Stimulated activated CD8-positive, alpha-beta memory T cell treated with anti-CD3 and anti-CD28 coated beads, Interleukin-12 subunit alpha, Interleukin-12 subunit beta, amount 100 ng/mL, for 24 hours (primary cell): ENCODE measurements around the gene KLK2.

ENCODE experiments used
- DNase-seq: peaks from one replicate; pipeline ENCODE4 v3.0.0-alpha.2; 2020; ENCODE audit errors: extremely low read depth

Gene KLK2

DNA sequence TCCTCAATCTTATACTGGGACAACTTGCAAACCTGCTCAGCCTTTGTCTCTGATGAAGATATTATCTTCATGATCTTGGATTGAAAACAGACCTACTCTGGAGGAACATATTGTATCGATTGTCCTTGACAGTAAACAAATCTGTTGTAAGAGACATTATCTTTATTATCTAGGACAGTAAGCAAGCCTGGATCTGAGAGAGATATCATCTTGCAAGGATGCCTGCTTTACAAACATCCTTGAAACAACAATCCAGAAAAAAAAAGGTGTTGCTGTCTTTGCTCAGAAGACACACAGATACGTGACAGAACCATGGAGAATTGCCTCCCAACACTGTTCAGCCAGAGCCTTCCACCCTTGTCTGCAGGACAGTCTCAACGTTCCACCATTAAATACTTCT lies 22.5 kb upstream of the KLK2 start:
- DNase-seq = no peak

DNA sequence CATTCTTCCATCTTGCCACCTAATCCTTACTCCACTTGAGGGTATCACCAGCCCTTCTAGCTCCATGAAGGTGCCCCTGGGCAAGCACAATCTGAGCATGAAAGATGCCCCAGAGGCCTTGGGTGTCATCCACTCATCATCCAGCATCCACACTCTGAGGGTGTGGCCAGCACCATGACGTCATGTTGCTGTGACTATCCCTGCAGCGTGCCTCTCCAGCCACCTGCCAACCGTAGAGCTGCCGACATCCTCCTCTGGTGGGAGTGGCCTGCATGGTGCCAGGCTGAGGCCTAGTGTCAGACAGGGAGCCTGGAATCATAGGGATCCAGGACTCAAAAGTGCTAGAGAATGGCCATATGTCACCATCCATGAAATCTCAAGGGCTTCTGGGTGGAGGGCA lies 21.6 kb upstream of the KLK2 start:
- no peak for DNase-seq

DNA sequence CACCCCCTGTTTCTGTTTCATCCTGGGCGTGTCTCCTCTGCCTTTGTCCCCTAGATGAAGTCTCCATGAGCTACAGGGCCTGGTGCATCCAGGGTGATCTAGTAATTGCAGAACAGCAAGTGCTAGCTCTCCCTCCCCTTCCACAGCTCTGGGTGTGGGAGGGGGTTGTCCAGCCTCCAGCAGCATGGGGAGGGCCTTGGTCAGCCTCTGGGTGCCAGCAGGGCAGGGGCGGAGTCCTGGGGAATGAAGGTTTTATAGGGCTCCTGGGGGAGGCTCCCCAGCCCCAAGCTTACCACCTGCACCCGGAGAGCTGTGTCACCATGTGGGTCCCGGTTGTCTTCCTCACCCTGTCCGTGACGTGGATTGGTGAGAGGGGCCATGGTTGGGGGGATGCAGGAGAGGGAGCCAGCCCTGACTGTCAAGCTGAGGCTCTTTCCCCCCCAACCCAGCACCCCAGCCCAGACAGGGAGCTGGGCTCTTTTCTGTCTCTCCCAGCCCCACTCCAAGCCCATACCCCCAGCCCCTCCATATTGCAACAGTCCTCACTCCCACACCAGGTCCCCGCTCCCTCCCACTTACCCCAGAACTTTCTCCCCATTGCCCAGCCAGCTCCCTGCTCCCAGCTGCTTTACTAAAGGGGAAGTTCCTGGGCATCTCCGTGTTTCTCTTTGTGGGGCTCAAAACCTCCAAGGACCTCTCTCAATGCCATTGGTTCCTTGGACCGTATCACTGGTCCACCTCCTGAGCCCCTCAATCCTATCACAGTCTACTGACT lies 18.4 kb upstream of the KLK2 start, which contains the start of gene KLK3:
TSS of gene KLK3 (plus strand) at position 280 of the 775 bp plus-strand sequence. CDS start at position 321, 41 bp downstream.
- DNase-seq = no peak

- no peak for DNase-seq
Measured at GRCh38 chr19:50857366-50857765, 15.9 kb upstream of the KLK2 start.

DNA sequence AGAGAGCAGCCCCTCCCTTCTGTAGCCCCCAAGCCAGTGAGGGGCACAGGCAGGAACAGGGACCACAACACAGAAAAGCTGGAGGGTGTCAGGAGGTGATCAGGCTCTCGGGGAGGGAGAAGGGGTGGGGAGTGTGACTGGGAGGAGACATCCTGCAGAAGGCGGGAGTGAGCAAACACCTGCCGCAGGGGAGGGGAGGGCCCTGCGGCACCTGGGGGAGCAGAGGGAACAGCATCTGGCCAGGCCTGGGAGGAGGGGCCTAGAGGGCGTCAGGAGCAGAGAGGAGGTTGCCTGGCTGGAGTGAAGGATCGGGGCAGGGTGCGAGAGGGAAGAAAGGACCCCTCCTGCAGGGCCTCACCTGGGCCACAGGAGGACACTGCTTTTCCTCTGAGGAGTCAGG lies 14.4 kb upstream of the KLK2 start:
- DNase-seq = no peak

DNA sequence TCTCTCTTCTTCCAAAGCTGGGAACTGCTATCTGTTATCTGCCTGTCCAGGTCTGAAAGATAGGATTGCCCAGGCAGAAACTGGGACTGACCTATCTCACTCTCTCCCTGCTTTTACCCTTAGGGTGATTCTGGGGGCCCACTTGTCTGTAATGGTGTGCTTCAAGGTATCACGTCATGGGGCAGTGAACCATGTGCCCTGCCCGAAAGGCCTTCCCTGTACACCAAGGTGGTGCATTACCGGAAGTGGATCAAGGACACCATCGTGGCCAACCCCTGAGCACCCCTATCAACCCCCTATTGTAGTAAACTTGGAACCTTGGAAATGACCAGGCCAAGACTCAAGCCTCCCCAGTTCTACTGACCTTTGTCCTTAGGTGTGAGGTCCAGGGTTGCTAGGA lies 13.4 kb upstream of the KLK2 start:
- DNase-seq = no peak

GRCh38 chr19:50861010-50861409 lies 12.2 kb upstream of the KLK2 start:
- no peak for DNase-seq

- DNase-seq = no peak
Measured at GRCh38 chr19:50861496-50862286, 11.5 kb upstream of the KLK2 start.

DNA sequence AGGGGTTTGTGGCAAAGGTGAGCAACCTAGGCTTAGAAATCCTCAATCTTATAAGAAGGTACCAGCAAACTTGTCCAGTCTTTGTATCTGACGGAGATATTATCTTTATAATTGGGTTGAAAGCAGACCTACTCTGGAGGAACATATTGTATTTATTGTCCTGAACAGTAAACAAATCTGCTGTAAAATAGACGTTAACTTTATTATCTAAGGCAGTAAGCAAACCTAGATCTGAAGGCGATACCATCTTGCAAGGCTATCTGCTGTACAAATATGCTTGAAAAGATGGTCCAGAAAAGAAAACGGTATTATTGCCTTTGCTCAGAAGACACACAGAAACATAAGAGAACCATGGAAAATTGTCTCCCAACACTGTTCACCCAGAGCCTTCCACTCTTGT lies 3.8 kb upstream of the KLK2 start:
- DNase-seq = no peak

DNA sequence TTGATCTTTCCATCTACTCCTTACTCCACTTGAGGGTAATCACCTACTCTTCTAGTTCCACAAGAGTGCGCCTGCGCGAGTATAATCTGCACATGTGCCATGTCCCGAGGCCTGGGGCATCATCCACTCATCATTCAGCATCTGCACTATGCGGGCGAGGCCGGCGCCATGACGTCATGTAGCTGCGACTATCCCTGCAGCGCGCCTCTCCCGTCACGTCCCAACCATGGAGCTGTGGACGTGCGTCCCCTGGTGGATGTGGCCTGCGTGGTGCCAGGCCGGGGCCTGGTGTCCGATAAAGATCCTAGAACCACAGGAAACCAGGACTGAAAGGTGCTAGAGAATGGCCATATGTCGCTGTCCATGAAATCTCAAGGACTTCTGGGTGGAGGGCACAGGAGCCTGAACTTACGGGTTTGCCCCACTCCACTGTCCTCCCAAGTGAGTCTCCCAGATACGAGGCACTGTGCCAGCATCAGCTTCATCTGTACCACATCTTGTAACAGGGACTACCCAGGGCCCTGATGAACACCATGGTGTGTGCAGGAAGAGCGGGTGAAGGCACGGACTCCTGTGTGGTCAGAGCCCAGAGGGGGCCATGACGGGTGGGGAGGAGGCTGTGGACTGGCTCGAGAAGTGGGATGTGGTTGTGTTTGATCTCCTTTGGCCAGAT lies 2.7 kb upstream of the KLK2 start:
- DNase-seq = no peak

DNA sequence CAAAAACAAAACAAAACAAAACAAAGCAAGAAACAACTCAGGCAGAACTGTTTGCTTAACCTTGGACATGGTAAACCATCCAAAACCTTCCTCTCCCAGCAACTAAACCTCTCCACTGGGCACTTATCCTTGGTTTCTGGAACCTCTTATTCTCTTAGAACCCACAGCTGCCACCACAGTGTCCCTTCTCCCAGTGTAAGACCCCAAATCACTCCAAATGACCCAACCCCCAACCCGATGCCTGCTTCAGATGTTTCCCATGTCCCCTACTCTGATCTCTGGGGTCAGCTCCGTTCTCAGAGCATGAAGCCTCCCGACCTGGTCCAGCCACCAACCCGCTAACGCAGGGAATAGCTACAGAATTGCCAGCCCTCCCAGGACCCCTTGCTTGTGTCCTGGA lies 972 bp downstream of the KLK2 start:
- no peak for DNase-seq

GRCh38 chr19:50875795-50876422 lies 2.7 kb downstream of the KLK2 start:
- no peak for DNase-seq

DNA sequence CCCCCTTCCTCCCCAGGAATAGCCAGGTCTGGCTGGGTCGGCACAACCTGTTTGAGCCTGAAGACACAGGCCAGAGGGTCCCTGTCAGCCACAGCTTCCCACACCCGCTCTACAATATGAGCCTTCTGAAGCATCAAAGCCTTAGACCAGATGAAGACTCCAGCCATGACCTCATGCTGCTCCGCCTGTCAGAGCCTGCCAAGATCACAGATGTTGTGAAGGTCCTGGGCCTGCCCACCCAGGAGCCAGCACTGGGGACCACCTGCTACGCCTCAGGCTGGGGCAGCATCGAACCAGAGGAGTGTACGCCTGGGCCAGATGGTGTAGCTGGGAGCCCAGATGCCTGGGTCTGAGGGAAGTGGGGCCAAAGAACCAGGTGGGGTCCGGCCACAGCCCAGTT lies 3.2 kb downstream of the KLK2 start:
- no peak for DNase-seq

- no peak for DNase-seq
Measured at GRCh38 chr19:50877338-50877737, 4.1 kb downstream of the KLK2 start.

- no peak for DNase-seq
Measured at GRCh38 chr19:50878851-50879250, 5.6 kb downstream of the KLK2 start.

DNA sequence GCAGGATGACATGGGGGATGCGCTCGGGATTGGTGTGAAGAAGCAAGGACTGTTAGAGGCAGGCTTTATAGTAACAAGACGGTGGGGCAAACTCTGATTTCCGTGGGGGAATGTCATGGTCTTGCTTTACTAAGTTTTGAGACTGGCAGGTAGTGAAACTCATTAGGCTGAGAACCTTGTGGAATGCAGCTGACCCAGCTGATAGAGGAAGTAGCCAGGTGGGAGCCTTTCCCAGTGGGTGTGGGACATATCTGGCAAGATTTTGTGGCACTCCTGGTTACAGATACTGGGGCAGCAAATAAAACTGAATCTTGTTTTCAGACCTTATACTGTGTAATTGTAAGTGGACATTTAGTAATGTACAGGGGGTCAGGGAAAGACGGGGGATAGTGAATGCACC lies 7.0 kb downstream of the KLK2 start:
- no peak for DNase-seq

DNA sequence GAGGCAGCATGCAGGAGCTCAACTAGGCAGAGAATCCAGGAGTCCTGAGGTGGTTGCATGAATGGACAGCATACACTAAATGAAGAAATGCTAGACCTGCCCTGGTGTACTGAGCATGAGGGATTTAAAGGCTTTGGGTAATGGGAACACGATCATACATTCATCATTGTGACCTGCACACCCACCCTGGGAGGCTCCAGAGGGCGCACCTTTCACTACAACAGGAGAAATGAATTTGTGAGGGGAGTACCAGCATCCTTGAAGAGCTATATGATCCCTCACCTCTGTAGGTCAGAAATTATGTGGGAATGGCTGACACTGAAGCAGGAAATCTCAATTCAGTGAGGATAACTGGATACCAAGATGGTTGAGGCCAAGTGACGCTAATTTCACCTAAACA lies 8.9 kb downstream of the KLK2 start:
- no peak for DNase-seq

GRCh38 chr19:50889638-50890037 lies 16.4 kb downstream of the KLK2 start:
- no peak for DNase-seq

- DNase-seq = no peak
Measured at GRCh38 chr19:50890422-50891252, 17.4 kb downstream of the KLK2 start.

DNA sequence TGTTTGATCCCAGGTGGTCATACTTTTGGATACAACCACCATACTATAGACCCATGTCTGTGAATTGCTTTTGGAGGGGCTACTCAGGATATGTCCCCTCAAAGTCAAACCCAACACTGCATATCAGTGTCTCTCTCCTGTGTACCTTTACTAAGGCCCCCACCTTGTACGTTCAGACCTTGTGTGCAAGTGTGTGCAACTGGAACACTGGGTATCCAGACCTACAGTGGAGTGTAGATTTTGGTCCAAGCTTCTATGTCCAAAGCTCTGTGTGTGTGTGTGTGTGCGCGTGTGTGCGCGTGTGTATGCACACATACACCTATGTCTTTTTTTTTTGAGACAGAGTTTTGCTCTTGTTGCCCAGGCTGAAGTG lies 18.0 kb downstream of the KLK2 start:
- no peak for DNase-seq

DNA sequence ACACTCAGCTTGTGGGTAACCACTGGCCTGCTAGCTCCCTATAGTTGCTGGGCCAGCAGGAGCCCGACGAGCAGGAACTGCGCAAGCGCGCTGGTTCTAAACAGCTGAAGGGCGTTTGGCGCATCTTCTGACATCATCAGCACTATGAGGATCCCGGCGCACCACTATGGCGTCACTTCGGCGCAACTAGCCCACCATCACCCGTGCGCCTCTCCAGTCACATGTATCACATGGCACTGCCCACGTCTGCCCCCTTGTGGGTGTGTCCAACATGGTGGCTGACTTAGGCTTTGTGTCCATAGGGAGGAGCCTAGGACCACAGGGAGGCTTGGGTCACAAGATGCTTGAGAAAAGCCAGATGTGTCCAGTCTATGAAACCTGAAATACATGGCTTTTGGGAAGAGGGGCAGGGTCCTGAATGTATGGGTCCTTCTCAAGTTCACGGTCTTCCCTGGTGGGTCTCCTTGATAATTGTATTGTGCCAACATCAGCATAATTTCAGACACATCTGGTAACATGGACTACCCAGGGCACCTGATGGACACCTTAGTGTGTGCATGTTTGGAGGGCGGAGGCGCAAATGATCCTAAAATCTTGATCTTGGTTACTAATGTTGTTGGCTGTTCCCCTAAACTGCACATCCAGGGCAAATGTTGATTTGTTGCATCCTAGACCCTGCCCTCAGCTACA lies 20.0 kb downstream of the KLK2 start:
- no peak for DNase-seq
